ENCODE data around the gene CELA2B.
A peak's percentile ranks its signal among the peaks of the same experiment; 100 is the strongest.

Gene CELA2B

GRCh38 chr1:15449567-15449966 is 26.3 kb upstream of the CELA2B start:
- H3K4me3 ChIP-seq (ENCODE audit: low read depth, low read length): no peak overlapping the region
- DNase-seq (ENCODE audit: low read depth, low spot score): no peak
- ChIA-PET CTCF (interaction anchor here (1.1 to 3.5 kb wide), 2 partner anchors 18 kb away, joined by 3 to 14 read pairs; no protein-coding TSS in a partner anchor), POLR2A (no interaction called here)
- TF ChIP-seq CTCF (IDR thresholded peaks at IDR 0.05; ENCODE audit: insufficient read depth, low read length, missing control alignments): no peak

- ChIA-PET POLR2A (no interaction called here), CTCF (no interaction called here)
- TF ChIP-seq CTCF (IDR thresholded peaks at IDR 0.05; ENCODE audit: insufficient read depth, low read length, missing control alignments): no peak
- no peak for DNase-seq (ENCODE audit: low read depth, low spot score)
- H3K4me3 ChIP-seq (ENCODE audit: low read depth, low read length): no peak overlapping the region
Measured at GRCh38 chr1:15451014-15451722, 24.7 kb upstream of the CELA2B start.

- CTCF ChIA-PET: no interaction called here
Measured at GRCh38 chr1:15452216-15452615, 23.7 kb upstream of the CELA2B start.

GRCh38 chr1:15452866-15453571 is 22.9 kb upstream of the CELA2B start:
- no peak for DNase-seq (ENCODE audit: low read depth, low spot score)
- ChIA-PET POLR2A (no interaction called here), CTCF (no interaction called here)
- H3K4me3 ChIP-seq (ENCODE audit: low read depth, low read length): no peak overlapping the region
- TF ChIP-seq CTCF (IDR thresholded peaks at IDR 0.05; ENCODE audit: insufficient read depth, low read length, missing control alignments): no peak

More at GRCh38 chr1:15452216-15452615, 23.7 kb upstream of the CELA2B start:
- TF ChIP-seq CTCF (IDR thresholded peaks at IDR 0.05; ENCODE audit: insufficient read depth, low read length, missing control alignments): no peak
- POLR2A ChIA-PET: no interaction called here
- no peak for DNase-seq (ENCODE audit: low read depth, low spot score)
- H3K4me3 ChIP-seq (ENCODE audit: low read depth, low read length): no peak overlapping the region

GRCh38 chr1:15453734-15454133 is 22.2 kb upstream of the CELA2B start:
- no peak for DNase-seq (ENCODE audit: low read depth, low spot score)
- POLR2A ChIA-PET: no interaction called here
- CTCF ChIA-PET: no interaction called here
- no peak for TF ChIP-seq CTCF (IDR thresholded peaks at IDR 0.05; ENCODE audit: insufficient read depth, low read length, missing control alignments)
- H3K4me3 ChIP-seq (ENCODE audit: low read depth, low read length): no peak overlapping the region

GRCh38 chr1:15454256-15454655 is 21.6 kb upstream of the CELA2B start:
- ChIA-PET CTCF (no interaction called here), POLR2A (no interaction called here)
- peak; percentile 38 for DNase-seq (ENCODE audit: low read depth, low spot score)
- no peak overlapping the region for H3K4me3 ChIP-seq (ENCODE audit: low read depth, low read length)
- TF ChIP-seq CTCF (IDR thresholded peaks at IDR 0.05; ENCODE audit: insufficient read depth, low read length, missing control alignments): no peak

Data from AG04449 (cell line).